Activated naive CD8-positive, alpha-beta T cell (primary cell): ENCODE results near the gene KCNG2.
"Not testable (repeated sequence)": the region's sequence is repeated elsewhere in the genome, so short reads cannot be mapped to it uniquely, and the experiment has no call there.

Experiments
- H3K27ac Mint-ChIP-seq: one replicate; pipeline ENCODE4 v1.8.0; 2021; ENCODE audit warnings: mixed read lengths
- H3K27me3 Mint-ChIP-seq: one replicate; pipeline ENCODE4 v1.8.0; 2021; ENCODE audit warnings: mixed read lengths
- H3K36me3 Mint-ChIP-seq: one replicate; pipeline ENCODE4 v1.8.0; 2021; ENCODE audit warnings: mixed read lengths
- H3K4me1 Mint-ChIP-seq: one replicate; pipeline ENCODE4 v1.8.0; 2021; ENCODE audit warnings: low read depth, mixed read lengths
- H3K4me3 Mint-ChIP-seq: one replicate; pipeline ENCODE4 v1.8.0; 2021; ENCODE audit warnings: mild to moderate bottlenecking, mixed read lengths
- H3K9me3 Mint-ChIP-seq: one replicate; pipeline ENCODE4 v1.8.0; 2021; ENCODE audit warnings: low read depth, mixed read lengths

Gene KCNG2, protein sequence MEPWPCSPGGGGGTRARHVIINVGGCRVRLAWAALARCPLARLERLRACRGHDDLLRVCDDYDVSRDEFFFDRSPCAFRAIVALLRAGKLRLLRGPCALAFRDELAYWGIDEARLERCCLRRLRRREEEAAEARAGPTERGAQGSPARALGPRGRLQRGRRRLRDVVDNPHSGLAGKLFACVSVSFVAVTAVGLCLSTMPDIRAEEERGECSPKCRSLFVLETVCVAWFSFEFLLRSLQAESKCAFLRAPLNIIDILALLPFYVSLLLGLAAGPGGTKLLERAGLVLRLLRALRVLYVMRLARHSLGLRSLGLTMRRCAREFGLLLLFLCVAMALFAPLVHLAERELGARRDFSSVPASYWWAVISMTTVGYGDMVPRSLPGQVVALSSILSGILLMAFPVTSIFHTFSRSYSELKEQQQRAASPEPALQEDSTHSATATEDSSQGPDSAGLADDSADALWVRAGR

GRCh38 chr18:79797518-79798345, at the start of gene KCNG2:
TSS of gene KCNG2 (plus strand) at chr18:79797938. CDS start at chr18:79863668, 65,730 bp downstream.
- peaks cover 14% of the 10 kb centered on the region for H3K4me1 Mint-ChIP-seq
- H3K9me3 Mint-ChIP-seq = no peaks in the 10 kb centered on the region
- H3K27ac Mint-ChIP-seq = no peak within 1 kb of the TSS
- no peaks in the 10 kb centered on the region for H3K36me3 Mint-ChIP-seq
- peaks cover 28% of the 10 kb centered on the region for H3K27me3 Mint-ChIP-seq
- H3K4me3 Mint-ChIP-seq = peak within 1 kb of the TSS; percentile 81

DNA sequence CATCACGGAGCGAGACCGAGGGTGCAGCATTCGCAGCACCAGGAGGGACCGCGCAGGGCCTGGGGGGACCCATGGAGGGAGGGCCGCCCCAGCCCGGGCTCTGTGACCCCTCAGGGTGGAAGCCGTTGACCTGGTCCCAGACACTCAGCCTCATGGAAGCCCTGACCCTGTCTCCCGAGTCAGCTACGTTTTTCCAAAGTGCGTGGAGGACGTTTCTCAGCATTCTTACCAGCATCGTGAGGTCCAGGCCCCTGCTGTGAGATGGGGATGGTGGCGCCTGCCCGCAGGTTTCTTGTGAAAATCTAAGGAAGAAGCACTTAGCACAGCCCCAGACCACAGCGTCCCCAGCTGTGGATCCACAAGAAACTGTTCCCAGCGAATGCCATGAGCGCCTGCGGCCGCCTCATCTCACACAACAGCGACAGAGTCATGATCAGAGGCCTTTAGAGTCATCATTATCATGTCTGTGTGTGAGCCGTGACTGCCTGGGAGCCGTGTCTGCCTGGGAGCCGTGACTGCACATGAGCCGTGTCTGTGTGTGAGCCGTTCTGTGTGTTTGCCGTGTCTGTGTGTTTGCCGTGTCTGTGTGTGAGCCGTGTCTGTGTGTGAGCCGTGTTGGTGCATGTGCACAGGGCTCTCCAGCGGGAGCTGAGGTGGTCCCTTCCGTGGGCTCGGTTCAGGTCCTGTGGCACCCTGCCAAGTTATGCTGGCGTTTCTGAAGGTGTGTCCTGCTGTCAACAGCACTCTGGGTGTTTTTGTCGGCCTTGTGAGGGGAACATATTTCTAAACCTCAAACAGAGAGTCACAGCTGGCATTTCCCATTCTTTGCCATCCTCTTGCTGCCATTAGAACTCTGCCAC, 49.2 kb upstream of the KCNG2 start:
- H3K4me1 Mint-ChIP-seq = peaks cover 3% of the 10 kb centered on the region
- H3K27me3 Mint-ChIP-seq = no peaks in the 10 kb centered on the region
- H3K27ac Mint-ChIP-seq = no peak overlapping the region
- H3K9me3 Mint-ChIP-seq = no peaks in the 10 kb centered on the region
- no peak overlapping the region for H3K4me3 Mint-ChIP-seq
- peaks cover 11% of the 10 kb centered on the region for H3K36me3 Mint-ChIP-seq

- H3K4me1 Mint-ChIP-seq = peaks cover 3% of the 10 kb centered on the region
- H3K27ac Mint-ChIP-seq = no peak overlapping the region
- peaks cover 3% of the 10 kb centered on the region for H3K36me3 Mint-ChIP-seq
- no peaks in the 10 kb centered on the region for H3K27me3 Mint-ChIP-seq
- no peaks in the 10 kb centered on the region for H3K9me3 Mint-ChIP-seq
- no peak overlapping the region for H3K4me3 Mint-ChIP-seq
Observed at GRCh38 chr18:79749251-79750191, 48.2 kb upstream of the KCNG2 start.

DNA sequence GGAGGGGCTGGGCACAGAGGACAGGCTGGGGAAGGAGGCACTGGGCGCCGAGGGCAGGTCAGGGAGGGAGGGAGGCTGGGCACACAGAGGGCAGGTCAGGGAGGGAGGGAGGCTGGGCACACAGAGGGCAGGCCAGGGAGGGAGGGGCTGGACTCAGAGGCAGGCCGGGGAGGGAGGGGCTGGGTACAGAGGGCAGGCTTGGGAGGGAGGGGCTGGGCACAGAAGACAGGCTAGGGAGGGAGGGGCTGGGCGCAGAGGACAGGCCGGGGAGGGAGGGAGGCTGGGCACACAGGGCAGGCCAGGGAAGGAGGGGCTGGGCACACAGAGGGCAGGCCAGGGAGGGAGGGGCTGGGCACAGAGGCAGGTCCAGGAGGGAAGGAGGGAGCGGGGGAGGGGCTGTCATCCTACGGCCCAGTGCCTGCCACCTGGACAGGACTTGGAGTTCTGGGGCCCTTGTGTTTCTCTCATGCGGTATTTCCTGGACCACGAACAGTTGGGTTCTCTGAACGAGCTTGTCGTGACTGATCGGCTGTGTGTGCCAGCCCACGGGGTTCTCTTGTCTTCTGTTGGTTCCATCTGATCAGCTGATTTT, 46.7 kb upstream of the KCNG2 start:
- Mint-ChIP-seq H3K27ac (no peak overlapping the region), H3K9me3 (no peaks in the 10 kb centered on the region), H3K4me1 (peaks cover 3% of the 10 kb centered on the region), H3K4me3 (no peak overlapping the region), H3K27me3 (no peaks in the 10 kb centered on the region), H3K36me3 (peaks cover 5% of the 10 kb centered on the region)

- not testable (repeated sequence) for H3K27ac Mint-ChIP-seq, H3K4me1 Mint-ChIP-seq, H3K27me3 Mint-ChIP-seq, H3K36me3 Mint-ChIP-seq, H3K9me3 Mint-ChIP-seq, H3K4me3 Mint-ChIP-seq
Observed at GRCh38 chr18:79751918-79752578, 45.7 kb upstream of the KCNG2 start.

DNA sequence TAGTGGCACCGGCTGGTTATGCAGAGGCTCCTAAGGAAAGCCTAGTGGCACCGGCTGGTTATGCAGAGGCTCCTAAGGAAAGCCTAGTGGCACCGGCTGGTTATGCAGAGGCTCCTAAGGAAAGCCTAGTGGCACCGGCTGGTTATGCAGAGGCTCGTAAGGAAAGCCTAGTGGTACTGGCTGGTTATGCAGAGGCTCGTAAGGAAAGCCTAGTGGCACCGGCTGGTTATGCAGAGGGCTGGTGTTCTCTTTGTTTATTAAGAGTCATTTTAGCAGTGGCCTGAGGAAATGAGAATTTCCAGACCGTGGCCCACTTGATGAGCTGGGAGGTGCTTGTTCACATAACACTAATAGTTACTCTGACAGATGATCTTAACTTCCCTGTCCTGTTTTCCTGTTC, 44.8 kb upstream of the KCNG2 start:
- not testable (repeated sequence) for H3K4me3 Mint-ChIP-seq, H3K27me3 Mint-ChIP-seq, H3K4me1 Mint-ChIP-seq, H3K9me3 Mint-ChIP-seq, H3K27ac Mint-ChIP-seq
- peaks cover 15% of the 10 kb centered on the region for H3K36me3 Mint-ChIP-seq

DNA sequence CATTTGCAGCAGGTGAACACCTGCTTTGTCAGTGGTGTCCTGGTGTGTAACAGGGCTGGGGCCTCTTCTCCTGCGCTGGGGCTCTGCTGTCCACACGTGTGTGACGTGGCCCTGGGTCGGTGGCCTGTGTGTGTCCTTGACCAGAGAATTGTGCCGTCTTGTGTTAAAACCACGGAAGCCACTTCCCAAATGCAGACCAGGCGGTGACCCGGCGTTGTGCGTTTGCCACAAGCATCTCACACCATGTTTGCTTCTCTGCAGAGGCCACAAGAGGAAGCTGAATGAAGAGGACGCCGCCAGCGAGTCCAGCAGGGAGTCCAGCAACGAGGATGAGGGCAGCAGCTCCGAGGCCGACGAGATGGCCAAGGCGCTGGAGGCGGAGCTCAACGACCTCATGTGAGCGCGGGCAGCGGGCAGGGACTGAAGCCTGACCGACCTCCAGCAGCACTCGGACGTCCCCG, 44.3 kb upstream of the KCNG2 start:
- Mint-ChIP-seq H3K27me3 (no peaks in the 10 kb centered on the region), H3K4me1 (peaks cover 3% of the 10 kb centered on the region), H3K4me3 (no peak overlapping the region), H3K27ac (no peak overlapping the region), H3K36me3 (peaks cover 20% of the 10 kb centered on the region), H3K9me3 (peaks cover 6% of the 10 kb centered on the region)

DNA sequence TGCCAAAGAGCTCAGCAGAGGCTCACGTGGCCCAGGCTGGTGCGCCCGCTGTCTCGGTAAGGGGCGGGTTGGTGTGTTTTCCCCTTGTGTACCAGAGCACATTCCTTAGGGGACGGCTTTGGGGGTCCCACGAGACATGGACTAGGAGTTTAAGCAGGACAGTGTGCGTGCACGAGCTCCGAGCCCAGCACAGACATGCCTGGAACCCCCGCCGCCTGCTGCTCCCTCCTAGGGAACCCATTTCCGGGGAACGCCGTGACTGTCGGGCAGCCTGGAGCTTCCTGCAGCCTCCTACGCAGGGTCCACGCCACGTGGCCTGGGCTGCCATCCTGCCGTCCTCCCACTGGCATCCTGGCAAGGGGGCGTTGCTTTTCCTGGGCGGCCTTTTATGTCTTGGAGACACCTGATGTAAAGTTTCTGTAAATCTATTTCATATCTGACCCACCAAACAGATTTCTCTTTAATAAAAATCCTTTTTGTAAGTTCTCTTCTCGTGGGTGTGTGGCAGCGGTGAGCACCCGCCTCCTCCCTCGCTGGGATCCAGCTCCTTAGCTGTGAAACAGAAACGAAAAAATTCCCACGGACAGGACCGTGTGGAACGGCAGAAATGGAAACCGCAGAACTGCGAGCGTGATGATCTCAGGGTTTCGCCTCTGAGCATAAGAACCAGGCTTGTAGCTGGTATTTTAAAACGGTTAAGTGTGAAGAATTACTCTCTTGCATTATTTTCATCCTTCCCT, 43.5 kb upstream of the KCNG2 start:
- Mint-ChIP-seq H3K9me3 (peaks cover 11% of the 10 kb centered on the region), H3K4me1 (peaks cover 3% of the 10 kb centered on the region), H3K27ac (no peak overlapping the region), H3K36me3 (peaks cover 21% of the 10 kb centered on the region), H3K4me3 (no peak overlapping the region), H3K27me3 (no peaks in the 10 kb centered on the region)

DNA sequence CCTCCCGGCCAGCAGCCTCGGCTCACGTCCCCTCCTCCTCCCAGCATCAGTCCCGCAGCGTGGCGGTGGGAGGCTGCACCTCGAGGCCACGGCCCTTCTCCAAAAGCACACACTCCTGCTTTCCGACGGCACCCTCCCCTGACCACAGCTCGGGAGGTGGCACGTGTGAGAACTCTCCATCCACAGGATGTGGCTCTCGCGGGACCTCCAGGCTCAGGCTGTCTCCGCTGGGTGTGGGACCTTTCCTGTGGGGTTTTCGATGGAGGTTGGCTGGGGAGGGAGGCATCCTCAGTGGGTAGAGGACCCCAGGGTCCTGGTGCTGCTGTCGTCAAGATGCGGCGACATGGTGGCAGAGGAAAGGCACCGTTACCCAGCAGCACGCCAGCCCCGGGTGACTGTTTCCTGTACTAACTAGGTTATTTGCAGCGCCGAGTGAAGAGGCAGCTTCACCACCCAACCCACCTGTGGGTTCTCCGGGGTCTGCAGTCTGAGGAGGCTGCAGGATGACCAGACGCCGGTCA, 42.8 kb upstream of the KCNG2 start:
- Mint-ChIP-seq H3K4me3 (no peak overlapping the region), H3K4me1 (peaks cover 3% of the 10 kb centered on the region), H3K27me3 (no peaks in the 10 kb centered on the region), H3K27ac (no peak overlapping the region), H3K9me3 (peaks cover 15% of the 10 kb centered on the region), H3K36me3 (peaks cover 26% of the 10 kb centered on the region)

GRCh38 chr18:79755496-79756142, 42.1 kb upstream of the KCNG2 start:
- Mint-ChIP-seq H3K27ac (no peak overlapping the region), H3K36me3 (peaks cover 29% of the 10 kb centered on the region), H3K9me3 (peaks cover 15% of the 10 kb centered on the region), H3K4me3 (no peak overlapping the region), H3K27me3 (no peaks in the 10 kb centered on the region), H3K4me1 (peaks cover 3% of the 10 kb centered on the region)

DNA sequence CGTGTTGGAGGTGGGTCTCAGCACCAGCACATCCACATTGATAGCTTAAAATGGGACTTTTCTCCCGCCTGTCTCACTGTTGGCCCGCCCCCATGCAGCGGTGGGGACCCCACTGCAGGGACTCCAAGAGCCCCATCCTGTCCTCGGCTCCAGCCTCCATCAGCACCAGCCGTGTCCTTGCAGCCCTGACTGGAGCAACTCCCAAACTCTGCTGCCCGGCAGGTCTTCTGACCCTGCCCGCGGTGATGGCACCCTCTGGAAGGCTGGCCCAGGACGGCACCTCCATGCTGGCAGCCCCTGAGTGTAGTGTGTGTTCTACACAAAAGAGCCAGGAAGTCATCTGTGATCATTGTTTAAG, 41.6 kb upstream of the KCNG2 start:
- peaks cover 29% of the 10 kb centered on the region for H3K36me3 Mint-ChIP-seq

DNA sequence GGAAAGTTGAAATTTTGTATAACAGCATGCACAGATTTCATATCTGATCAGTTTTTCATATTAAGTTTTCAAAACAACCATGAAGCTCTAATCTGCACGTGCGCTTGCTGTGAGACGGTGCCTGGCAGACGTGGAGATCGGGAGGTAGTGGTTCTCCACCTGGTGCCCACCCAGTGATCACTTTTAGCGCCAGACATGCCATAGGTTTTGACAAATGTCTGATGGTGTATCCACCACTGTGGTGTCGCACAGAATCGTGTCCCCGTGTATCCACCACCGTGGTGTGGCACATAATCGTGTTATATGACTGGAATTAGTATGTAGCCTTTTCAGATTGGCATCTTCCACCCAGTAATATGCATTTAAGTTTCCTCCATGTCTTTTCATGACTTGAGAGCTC, 40.9 kb upstream of the KCNG2 start:
- no peak overlapping the region for H3K27ac Mint-ChIP-seq
- no peak overlapping the region for H3K4me3 Mint-ChIP-seq
- H3K9me3 Mint-ChIP-seq = peaks cover 20% of the 10 kb centered on the region
- H3K36me3 Mint-ChIP-seq = peaks cover 27% of the 10 kb centered on the region
- no peaks in the 10 kb centered on the region for H3K27me3 Mint-ChIP-seq
- H3K4me1 Mint-ChIP-seq = no peaks in the 10 kb centered on the region

More for the DNA sequence above, 41.6 kb upstream of the KCNG2 start:
- H3K9me3 Mint-ChIP-seq = peaks cover 15% of the 10 kb centered on the region
- H3K27me3 Mint-ChIP-seq = no peaks in the 10 kb centered on the region
- peaks cover 3% of the 10 kb centered on the region for H3K4me1 Mint-ChIP-seq
- no peak overlapping the region for H3K27ac Mint-ChIP-seq
- H3K4me3 Mint-ChIP-seq = no peak overlapping the region
